DMS 273 treated with DMSO at 0.1 percent for 48 hours (cell line): Measurements from ENCODE around the gene KCNQ1.

ENCODE experiments used
- DNase-seq: peaks from one replicate; lab custom pipeline; 2025; lab: John Stamatoyannopoulos, UW

KCNQ1 gene

GRCh38 chr11:2865922-2866577 lies 421.2 kb downstream of the KCNQ1 start:
- DNase-seq = no peak

DNA sequence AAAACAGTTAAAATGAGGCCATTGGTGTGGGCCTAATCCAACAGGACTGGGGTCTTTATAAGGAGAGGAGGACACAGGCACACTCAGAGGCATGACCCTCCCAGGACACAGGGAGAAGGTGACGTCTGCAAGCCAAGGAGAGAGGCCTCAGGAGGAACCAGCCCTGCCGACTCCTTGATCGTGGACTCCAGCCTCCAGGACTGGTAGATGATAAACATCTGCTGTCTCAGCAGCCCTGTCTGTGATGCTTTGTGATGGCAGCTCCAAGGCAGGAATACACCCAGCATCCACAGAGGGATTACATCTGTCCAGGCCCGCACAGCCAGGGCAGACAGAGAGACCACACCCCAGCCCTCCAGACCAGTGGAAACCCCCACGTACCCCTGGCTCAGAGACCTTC lies 422.3 kb downstream of the KCNQ1 start:
- no peak for DNase-seq

DNA sequence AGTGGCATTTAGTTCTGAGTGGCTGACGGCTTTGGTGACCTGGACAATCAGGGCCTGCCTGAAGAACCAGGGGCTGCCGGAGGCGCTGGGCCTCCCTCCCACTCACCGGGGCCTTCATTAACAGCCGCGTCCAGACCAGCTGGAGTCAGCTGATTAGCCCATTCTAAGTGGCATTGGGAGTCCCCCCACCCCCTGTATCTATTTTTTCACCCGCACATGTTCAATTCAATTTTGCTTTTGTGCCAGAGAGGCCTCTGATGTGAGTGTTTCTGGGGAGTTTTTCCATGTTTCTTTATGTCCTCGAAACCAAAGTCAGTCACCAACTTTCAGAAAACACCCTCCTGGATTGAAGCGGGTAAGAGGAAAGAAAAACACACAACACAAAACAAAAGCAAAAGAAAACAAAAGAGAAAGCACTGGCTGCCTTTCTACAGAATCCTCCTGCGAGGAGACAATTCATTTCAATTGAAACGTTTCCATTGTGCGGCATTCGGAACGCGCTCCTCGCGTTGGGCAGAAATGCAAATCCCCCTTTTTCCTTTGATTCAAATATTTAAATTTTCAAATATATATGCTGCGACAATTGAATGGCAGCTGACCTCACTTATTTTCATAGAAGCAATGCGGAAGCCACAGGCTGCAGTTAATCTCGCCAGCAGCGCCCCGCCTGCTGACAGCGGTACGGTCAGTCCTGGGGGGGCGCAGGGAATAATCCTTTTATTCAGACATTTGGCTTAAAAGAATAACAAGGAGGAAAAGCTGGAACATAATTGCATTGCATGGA lies 423.1 kb downstream of the KCNQ1 start:
- DNase-seq = no peak

GRCh38 chr11:2868506-2869133 lies 423.8 kb downstream of the KCNQ1 start:
- DNase-seq = no peak

- DNase-seq = no peak
These were observed 424.3 kb downstream of the KCNQ1 start for GRCh38 chr11:2869134-2869526.

DNA sequence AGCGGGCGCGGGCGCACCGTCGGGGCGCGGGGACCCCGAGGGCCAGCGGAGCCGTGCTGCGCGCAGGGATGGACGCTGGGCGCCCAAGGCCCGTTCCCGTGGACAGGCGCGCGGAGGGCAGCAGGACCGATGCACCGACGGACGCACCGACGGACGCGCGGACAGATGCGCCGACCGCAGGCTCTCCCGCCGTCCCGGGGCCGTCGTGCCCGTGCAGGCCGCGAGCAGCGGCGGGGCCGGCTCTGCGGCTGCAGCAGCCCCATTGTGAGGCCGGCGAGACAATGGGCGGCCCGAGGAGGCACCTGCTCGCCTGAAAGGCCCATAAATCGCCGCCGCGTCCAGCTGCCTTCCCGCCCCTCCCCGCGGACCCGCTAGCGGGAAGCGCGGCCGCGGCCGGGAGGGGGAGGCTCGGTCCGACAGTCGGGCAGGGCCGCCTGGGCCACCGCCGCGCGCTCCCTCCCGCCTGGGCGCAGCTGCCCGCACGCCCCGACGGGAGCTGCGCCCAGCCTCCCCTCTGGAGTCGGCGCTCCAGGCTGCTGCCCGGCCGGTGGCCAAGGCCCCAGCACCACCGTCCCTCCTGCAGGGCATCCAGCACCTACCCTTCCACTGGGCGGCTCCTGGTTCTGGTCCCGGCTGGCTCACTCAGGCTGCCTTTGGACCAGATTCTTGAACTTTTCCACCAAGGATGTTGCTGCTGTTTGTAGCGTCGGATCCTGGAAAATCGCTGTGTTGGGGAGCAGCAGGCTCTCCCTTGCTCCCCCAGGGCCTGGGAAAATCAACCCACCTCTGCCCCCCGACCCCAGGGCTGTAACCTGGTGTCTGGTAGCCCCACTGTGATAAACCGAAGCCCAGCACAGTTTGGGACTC lies 425.0 kb downstream of the KCNQ1 start:
- no peak for DNase-seq

DNA sequence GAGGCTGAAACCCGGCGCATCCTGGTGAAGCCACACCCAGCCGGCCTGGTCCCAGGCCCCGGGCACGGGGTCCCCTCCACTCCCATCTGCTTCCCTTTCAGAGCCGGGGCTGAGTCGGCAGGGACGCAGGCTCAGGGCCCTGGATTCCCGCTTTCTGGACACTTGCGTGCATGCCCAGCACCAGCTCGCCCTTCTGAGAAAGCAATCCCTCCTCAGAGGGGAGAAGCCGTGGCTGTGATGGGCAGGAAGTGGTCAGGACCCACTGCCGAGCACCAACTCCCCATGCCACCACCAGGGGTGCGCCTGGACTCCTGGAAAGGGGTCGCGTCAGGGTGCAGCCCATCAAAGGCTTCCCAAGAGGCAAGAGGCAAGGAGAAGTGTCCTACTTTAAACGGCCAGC lies 425.7 kb downstream of the KCNQ1 start:
- no peak for DNase-seq

- DNase-seq = no peak
These were observed 426.3 kb downstream of the KCNQ1 start for GRCh38 chr11:2870969-2871680.

DNA sequence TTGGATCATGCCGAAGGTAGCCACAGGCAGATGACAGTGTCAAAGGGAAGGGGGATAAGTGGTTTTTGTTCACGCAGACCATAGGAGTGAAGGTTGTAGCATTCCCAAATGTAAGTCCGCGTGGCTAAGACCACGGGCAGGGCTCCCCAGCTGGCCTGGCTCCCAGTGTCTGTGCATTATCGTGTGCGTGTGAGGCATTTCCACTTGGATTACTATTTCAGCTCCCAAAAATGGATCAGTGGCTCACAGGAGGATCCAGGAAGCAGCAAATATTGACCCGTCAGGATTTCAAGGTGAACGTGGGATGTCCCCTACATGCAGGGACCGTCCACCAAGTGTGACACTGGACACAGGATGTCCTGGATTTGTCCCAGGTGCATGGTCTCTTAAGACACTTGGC lies 430.2 kb downstream of the KCNQ1 start:
- no peak for DNase-seq

DNA sequence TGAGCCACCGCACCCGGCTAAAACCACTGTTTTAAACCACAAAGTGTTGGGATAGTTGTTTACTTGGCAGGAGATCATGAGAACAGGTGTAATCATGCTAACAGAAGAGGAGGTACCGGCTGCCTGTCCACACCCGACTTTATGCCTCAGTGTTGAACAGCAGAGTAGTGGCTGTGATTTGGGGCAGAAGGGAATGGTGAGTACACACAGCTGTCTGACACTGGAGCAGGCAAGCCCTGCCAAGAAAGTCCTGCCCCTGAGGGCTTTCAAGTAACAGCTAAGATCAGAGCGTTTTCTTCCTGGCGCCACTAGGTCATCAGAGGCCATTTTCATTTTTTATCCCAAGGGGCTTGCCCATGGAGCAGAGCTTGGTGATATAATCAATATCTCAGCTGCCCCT lies 432.7 kb downstream of the KCNQ1 start:
- no peak for DNase-seq

- no peak for DNase-seq
These were observed 434.0 kb downstream of the KCNQ1 start for GRCh38 chr11:2878782-2879181.

- DNase-seq = no peak
These were observed 435.8 kb downstream of the KCNQ1 start for GRCh38 chr11:2880646-2881045.

- DNase-seq = no peak
These were observed 436.5 kb downstream of the KCNQ1 start for GRCh38 chr11:2881076-2881980.

DNA sequence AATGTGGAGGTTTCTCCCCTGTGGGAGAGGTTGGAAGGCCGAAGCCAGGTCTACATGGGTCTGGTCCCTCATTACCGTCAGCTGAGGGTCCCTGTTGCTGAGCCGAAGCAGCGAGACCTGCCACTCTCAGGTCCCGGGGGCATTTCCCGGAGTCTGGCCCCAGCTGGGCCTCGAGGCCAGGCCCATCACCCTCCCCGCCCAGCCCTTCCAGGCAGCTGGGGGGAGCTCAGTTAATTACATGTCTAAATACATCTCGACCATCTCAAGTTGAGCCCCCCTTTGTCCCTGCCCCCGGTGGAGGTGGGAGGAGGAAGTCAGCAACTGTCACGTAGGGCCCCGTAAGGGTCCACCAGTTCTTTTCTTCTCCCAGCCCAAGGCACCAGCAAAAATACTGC lies 437.2 kb downstream of the KCNQ1 start:
- DNase-seq = no peak

DNA sequence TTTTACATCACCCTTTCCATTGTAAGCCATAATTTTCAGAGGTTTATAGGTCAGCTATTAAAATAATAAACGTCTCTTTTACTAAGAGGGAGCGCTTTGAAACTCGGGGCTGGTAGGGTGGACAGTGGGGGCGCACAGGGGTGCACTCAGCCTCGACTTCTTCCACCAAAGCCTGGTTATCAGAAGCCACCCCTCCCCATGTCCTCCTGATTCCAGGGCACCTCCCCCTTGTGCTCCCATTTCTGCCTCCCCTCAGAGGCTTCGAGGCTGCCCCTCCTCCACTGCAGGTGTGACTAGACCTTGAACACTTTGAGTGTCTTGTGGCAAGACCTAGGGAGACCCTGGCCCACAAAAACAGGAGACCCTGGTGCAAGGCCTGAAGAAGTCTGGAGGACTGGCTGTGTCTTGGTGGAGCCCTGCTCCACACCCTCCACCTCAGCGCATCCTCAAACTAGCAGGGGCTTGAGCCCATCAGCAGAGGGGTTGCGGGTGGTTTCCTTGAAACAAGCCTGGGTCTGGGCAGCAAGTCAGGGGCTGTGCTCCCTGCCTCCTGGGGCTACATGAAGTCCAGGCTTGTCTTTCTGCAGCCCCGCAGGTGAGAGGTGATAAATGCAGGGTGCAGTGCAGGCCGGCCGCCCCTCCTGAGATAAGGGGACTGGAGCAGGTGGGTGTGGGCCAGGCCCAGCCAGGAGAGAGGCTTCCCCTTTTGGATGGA lies 437.7 kb downstream of the KCNQ1 start:
- DNase-seq = no peak

DNA sequence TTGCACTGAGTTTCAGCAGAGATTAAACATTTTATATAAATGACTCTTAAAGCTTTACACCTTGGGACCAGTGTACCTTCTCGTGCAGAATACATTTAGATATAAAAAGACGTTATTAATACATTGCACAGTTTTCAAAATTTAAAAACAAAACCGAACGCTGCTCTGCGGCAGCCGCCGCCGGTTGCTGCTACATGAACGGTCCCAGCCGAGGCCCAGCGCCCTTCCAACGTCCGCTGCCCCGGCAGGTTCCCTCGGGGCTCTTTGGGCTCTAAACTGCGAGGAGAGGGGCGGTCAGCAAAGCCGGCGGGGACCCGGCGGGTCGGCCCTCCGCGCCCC lies 438.8 kb downstream of the KCNQ1 start:
- DNase-seq = no peak

DNA sequence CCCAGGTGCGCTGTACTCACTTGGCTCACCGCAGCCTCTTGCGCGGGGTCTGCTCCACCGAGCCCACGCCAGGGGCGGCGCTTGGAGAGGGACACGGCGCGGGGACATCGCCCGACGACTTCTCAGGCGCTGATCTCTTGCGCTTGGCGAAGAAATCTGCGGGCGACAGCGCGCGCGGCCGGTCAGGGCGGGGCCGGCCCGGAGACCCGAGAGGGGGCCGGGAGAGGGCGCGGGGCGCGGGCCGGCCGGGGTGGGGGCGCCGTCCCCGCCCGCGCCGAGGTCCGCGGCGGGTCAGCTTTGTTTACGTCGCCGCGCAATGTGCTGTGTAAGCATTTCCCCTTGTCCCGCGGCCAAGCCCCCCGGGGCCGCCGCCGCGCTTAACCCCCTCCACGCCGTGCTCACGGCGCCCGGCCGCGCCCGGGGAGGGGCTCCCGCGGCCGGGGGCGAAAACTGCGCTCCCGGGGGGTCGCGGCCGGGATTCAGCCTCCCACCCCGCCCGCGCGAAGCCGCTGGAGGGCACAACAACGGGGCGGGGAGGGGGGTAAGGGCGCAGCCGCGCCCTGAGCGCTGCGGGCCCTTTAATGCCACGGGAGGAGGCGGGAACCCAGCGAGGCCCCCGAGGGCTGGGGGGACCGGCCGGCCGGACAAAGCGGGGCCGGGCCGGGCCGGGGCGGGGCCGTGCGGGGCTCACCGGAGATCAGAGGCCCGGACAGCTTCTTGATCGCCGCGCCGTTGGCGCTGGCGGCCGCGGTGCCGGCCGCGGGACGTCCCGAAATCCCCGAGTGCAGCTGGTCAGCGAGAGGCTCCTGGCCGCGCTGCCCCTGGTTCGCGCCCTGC lies 439.4 kb downstream of the KCNQ1 start:
- no peak for DNase-seq

DNA sequence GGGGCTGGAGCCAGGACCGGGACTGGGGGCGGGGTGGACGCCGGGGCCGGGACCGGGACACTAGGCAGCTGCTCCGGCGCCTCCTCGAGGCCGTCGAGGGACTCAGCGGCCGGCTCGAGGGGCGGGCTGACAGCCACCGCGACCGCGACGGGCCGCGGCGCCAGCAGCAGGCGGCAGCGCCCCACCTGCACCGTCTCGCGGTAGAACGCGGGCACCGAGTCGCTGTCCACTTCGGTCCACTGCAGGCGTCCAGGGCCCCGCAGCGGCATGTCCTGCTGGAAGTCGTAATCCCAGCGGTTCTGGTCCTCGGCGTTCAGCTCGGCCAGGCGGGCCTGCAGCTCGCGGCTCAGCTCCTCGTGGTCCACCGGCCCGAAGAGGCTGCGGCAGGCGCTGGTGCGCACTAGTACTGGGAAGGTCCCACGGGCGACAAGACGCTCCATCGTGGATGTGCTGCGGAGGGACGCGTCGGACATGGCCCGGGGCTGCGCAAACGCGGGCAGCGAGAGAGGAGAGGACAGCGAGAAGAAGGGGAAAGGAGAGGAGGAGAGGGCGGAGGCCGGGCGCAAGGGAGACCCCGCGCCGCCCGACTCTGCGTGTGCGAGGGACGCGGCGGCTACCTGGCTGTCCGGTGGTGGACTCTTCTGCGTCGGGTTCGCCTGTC lies 440.3 kb downstream of the KCNQ1 start:
- no peak for DNase-seq

GRCh38 chr11:2885678-2886081 lies 440.9 kb downstream of the KCNQ1 start, which contains the start of gene CDKN1C:
TSS of gene CDKN1C (minus strand) at chr11:2885775. CDS start at chr11:2885456, 319 bp downstream.
- peak; percentile 12 for DNase-seq
